ENCODE results near the gene NCS1.

Gene NCS1

DNA sequence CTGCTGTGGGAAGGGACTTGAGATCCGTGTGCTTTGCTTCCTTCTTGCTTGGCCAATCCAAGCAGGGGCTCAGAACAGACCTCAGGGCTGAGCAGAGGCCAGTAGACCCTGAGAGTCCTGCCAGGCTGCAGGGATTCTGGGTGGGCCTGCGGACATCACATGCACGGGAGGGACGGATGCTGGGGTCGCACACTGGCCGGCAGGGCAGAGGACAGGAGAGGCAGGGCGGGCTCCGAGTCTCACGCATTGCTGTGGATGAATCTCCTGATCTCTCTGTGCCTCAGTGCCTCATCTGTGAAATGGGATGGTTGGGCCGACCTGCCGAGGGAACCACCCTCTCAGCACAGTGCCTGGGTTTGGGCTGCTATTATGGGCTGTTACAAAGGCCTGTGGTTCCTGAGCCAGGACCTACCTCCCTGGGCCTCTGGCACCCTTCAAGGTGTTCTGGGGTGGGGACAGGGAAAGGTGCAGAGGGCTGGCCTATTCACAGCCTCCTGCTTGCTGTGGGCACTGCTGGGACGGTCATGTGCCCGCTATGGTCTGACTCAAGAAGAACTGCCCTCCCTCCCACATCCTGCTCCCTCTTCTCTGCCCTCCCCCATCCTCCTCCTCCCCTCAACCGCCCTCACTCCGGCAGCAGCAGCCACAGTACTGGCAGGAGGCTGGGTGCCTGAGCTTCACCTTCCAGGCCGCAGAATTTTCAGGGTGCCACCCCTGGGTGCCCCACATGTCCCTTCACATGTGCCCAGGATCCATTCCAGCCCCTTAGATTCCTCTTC lies 43.3 kb downstream of the NCS1 start:
- TF ChIP-seq, protein P1, sequence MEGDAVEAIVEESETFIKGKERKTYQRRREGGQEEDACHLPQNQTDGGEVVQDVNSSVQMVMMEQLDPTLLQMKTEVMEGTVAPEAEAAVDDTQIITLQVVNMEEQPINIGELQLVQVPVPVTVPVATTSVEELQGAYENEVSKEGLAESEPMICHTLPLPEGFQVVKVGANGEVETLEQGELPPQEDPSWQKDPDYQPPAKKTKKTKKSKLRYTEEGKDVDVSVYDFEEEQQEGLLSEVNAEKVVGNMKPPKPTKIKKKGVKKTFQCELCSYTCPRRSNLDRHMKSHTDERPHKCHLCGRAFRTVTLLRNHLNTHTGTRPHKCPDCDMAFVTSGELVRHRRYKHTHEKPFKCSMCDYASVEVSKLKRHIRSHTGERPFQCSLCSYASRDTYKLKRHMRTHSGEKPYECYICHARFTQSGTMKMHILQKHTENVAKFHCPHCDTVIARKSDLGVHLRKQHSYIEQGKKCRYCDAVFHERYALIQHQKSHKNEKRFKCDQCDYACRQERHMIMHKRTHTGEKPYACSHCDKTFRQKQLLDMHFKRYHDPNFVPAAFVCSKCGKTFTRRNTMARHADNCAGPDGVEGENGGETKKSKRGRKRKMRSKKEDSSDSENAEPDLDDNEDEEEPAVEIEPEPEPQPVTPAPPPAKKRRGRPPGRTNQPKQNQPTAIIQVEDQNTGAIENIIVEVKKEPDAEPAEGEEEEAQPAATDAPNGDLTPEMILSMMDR (conservative IDR thresholded peaks at IDR 0.05) = no peak
- H3K27ac ChIP-seq = no peak overlapping the region

DNA sequence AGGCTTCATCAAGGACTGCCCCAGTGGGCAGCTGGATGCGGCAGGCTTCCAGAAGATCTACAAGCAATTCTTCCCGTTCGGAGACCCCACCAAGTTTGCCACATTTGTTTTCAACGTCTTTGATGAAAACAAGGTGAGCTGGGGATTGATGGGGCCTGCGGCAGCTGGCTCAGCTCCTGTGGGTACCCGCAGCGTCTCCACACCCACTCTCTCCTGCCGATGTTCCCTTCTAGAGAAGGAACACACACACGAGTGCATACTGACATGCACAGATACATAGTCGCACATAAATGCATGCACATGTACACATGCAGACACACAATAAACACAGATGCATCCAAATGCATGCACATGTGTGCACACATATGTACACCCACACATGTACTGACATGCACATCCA lies 45.6 kb downstream of the NCS1 start:
- TF ChIP-seq, protein P1 (conservative IDR thresholded peaks at IDR 0.05) = no peak
- no peak overlapping the region for H3K27ac ChIP-seq

- no peak overlapping the region for H3K27ac ChIP-seq
- TF ChIP-seq, protein P1 (conservative IDR thresholded peaks at IDR 0.05) = no peak
Measured at GRCh38 chr9:130219661-130220096, 47.5 kb downstream of the NCS1 start.

DNA sequence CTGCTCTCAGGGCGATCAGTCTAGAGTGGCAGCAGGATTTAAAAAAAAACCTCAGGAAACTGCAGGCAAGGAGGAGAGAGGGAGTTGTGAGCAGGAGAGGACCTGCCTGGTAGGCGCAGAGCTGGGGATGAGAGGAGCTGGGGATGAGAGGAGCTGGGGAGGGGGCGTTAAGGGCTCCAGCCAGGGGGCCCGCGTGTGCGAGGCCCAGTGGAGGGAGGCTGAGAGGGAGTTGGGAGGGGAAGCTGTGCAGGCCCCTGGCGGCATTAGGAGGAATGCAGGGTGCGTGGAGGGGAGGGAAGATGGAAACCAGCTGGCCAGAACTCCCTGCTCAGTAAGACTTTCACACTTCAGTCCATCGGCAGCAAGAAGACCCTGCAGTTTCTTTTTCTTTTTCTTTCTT lies 48.1 kb downstream of the NCS1 start:
- no peak overlapping the region for H3K27ac ChIP-seq
- TF ChIP-seq, protein P1 (conservative IDR thresholded peaks at IDR 0.05) = no peak

DNA sequence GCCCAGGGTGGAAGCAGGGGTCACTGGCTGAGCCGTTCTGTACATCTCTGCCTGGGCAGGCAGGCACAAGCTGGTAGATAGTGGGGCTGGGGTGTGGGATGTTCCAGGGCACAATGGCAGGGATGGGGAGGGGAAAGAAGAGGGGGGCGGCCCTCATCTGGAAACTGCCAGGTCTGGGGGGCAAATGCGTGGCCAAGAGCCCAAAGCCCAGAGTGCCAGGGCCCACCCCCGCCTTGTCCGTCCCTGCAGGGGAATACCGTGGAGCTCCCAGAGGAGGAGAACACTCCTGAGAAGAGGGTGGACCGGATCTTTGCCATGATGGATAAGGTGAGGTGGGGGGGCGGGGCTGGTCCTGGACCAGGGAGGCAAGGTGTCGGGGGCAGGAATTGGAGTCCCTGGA lies 50.6 kb downstream of the NCS1 start:
- H3K27ac ChIP-seq = no peak overlapping the region
- TF ChIP-seq, protein P1 (conservative IDR thresholded peaks at IDR 0.05) = no peak

DNA sequence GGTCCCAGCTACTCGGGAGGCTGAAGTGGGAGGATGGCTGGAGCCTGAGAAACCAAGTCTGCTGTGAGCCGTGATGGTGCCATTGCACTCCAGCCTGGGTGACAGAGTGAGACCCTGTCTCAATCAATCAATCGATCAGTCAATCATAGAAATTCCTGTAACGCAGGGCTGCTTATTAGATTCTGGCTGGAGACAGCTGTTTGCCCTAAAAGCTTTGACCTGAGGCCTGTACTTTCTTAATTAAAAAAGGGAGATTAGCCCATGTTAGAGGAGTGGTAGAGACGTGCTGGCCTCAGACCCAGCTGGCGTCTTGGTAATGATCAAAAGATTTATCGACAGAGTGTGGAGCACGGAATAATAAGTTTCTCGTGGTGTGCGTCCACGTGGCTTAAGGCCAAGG lies 52.9 kb downstream of the NCS1 start:
- TF ChIP-seq, protein P1 (conservative IDR thresholded peaks at IDR 0.05) = no peak

DNA sequence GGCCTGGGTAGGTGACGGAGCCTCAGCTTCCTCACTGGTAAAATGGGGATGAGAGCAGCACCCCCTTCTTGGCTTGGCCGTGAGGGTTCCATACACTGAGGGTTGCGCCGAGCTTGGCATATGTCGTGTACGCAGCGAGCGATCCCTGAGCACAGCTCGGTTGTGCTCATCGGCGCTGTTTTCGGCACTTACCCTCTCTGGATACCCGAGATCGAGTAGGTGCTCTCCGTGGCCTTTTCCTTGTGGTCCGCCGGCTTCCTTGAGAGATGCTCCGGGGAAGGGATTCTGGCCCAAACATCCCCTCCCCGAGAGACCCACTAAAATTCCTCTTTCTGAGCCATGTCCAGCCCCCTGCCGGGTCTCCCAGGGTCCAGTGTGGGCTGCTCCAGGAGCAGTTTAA lies 53.4 kb downstream of the NCS1 start:
- TF ChIP-seq, protein P1 (conservative IDR thresholded peaks at IDR 0.05) = no peak
- H3K27ac ChIP-seq = no peak overlapping the region

More for the DNA sequence above, 52.9 kb downstream of the NCS1 start:
- H3K27ac ChIP-seq = no peak overlapping the region

All from VCaP (cell line).